GM12872 (cell line): Measurements from ENCODE around the gene CDK6.

Experiments
- CTCF ChIP-seq: IDR thresholded peaks from 3 replicates; pipeline ENCODE4 v1.5.1; 2011; ENCODE audit warnings: low read depth, mild to moderate bottlenecking, low read length, moderate library complexity; ENCODE audit not compliant: insufficient read depth

The CDK6 gene

DNA sequence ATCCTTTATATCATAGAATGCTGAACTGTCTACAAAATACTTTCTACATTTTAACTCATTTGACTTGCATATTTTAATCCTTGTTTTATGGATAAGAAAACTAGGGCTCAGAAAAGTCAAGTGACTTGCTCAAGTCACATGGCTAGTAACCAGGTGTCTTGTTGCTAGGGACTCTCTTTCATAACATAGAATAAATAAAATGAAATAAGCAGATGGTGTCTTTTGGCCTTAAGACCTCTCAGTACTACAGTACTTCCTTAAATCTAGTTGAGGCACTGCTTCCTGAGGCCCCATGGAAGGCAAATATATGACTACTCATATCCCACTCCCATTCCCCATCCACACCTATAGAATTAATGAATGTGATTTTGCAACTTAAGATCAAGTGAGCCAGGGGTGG, 87.9 kb downstream of the CDK6 start:
- no peak for TF ChIP-seq CTCF

- TF ChIP-seq CTCF, result no peak
Observed at GRCh38 chr7:92747041-92747835, 89.1 kb downstream of the CDK6 start.

- TF ChIP-seq CTCF, result no peak
Observed at GRCh38 chr7:92745241-92745640, 91.1 kb downstream of the CDK6 start.

- no peak for TF ChIP-seq CTCF
Observed at GRCh38 chr7:92742186-92742585, 94.2 kb downstream of the CDK6 start.

DNA sequence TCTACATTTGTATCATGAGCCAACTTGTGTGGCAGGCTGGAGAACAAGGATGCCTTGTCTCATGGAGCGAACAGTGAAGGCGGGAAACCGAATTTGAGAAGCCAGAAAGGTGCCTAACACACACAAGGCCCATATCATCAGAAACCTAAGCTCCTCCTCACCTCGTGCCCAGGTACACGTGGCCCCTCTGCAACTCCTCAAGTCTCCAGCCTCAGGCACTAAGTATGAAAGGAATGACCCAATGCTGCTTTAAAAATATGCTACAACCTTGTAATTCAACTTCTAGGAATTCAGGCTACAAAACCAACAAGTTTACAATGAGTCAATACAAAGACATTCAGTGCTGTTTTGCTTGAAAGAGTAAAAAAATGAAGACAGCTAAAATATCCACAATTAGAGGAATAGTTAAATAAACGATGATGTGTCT, 95.7 kb downstream of the CDK6 start:
- no peak for TF ChIP-seq CTCF

DNA sequence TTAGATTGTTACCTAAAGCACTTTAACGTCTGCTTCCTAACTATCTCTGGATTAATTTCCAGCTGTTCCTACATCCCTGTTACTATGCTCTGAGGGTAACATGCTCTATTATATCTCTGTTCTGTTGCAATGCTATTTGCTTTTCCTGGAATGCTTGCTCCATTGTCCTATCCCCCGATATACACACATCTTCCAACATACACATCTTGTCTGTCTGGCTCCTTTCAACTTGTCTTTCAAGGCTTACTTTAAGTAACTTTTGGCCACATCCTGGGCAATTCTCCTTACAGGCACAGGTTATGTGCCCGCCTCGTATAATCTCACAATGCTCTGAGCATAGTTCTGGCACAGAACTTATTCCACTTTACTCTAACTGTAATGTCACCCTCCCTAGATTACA, 96.2 kb downstream of the CDK6 start:
- no peak for TF ChIP-seq CTCF

- no peak for TF ChIP-seq CTCF
Observed at GRCh38 chr7:92739091-92739490, 97.3 kb downstream of the CDK6 start.
